Measurements from ENCODE around the gene SNTA1. TPM values are rescaled to one million over a fixed set of nuclear protein-coding genes. Genes with fewer than 3 reads are reported as not detected.

SNTA1 gene
- total and polyA plus RNA-seq, 2 of the 13 experiments (the other 11 are each of a cell fraction or from before 2014, with no cell fraction given) = 16.4 to 18.3 TPM

DNA sequence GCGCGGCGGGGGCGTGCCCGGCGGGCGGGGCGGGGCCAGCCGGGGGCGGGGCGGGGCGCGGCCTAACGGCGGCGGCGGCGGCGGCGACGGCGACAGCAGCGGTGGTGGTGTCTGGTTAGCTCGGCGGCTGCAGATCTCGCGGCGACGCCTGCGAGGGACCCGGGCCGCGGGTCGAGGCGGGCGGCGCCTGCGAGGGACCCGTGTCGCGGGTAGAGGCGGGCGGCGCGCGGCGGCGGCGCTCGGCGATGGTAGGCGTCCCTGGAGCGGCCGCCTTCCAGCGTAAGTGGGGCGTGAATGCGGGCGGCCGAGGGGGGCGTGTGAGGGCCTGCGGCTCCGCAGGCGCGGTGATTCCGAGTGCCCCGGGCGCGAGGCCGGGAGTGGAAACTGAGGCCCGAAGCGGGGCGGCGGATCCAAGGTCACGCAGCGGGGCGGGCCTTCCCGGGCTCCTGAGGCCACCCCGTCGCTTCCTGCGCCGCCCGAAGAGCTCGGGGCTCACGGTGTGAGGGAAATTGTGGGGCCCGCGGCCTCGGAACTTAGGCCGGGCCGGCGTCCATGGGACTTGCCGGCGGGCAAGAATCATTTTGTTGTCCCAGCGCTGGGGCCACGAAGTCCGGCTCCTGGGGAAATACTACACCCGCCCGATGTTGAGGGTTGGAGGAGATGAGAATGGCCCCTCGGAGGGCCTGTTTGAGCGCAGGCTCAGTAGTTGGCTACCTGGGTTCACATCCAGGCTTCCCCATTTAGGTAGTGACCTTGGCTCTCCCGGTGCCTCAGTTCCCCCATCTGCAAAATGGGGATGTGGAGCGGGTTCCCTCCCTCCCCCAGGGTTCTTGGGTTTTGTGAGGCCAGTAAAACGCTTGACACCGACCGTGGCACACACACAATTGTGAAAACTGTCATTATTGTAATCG lies 46.7 kb upstream of the SNTA1 start, which contains the start of gene CBFA2T2 (continued):
- TF ChIP-seq SRSF4 (IDR thresholded peaks at IDR 0.05; ENCODE audit: low read depth, low read length, poor library complexity, severe bottlenecking) = no peak
- TF ChIP-seq ZNF510 (CRISPR knock-in tag; IDR thresholded peaks at IDR 0.05; ENCODE audit: low read depth) = peak; percentile 7; the same call in 1 of the 2 replicates
- TF ChIP-seq, protein P1, sequence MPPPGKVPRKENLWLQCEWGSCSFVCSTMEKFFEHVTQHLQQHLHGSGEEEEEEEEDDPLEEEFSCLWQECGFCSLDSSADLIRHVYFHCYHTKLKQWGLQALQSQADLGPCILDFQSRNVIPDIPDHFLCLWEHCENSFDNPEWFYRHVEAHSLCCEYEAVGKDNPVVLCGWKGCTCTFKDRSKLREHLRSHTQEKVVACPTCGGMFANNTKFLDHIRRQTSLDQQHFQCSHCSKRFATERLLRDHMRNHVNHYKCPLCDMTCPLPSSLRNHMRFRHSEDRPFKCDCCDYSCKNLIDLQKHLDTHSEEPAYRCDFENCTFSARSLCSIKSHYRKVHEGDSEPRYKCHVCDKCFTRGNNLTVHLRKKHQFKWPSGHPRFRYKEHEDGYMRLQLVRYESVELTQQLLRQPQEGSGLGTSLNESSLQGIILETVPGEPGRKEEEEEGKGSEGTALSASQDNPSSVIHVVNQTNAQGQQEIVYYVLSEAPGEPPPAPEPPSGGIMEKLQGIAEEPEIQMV (CRISPR knock-in tag; IDR thresholded peaks at IDR 0.05; ENCODE audit: low read depth) = 0 out of 2 replicates have a peak, but pooled peaks have one; percentile 18
- no peak for TF ChIP-seq PRPF4 (IDR thresholded peaks at IDR 0.05; ENCODE audit: low read depth, low read length, poor library complexity, severe bottlenecking)
- TF ChIP-seq ARNT (IDR thresholded peaks at IDR 0.05) = no peak
- TF ChIP-seq, protein P2, sequence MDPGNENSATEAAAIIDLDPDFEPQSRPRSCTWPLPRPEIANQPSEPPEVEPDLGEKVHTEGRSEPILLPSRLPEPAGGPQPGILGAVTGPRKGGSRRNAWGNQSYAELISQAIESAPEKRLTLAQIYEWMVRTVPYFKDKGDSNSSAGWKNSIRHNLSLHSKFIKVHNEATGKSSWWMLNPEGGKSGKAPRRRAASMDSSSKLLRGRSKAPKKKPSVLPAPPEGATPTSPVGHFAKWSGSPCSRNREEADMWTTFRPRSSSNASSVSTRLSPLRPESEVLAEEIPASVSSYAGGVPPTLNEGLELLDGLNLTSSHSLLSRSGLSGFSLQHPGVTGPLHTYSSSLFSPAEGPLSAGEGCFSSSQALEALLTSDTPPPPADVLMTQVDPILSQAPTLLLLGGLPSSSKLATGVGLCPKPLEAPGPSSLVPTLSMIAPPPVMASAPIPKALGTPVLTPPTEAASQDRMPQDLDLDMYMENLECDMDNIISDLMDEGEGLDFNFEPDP (CRISPR knock-in tag; conservative IDR thresholded peaks at IDR 0.05) = peak; percentile 99
- peak; percentile 50 for TF ChIP-seq NCOA2 (CRISPR knock-in tag; IDR thresholded peaks at IDR 0.05)
- TF ChIP-seq, protein P3, sequence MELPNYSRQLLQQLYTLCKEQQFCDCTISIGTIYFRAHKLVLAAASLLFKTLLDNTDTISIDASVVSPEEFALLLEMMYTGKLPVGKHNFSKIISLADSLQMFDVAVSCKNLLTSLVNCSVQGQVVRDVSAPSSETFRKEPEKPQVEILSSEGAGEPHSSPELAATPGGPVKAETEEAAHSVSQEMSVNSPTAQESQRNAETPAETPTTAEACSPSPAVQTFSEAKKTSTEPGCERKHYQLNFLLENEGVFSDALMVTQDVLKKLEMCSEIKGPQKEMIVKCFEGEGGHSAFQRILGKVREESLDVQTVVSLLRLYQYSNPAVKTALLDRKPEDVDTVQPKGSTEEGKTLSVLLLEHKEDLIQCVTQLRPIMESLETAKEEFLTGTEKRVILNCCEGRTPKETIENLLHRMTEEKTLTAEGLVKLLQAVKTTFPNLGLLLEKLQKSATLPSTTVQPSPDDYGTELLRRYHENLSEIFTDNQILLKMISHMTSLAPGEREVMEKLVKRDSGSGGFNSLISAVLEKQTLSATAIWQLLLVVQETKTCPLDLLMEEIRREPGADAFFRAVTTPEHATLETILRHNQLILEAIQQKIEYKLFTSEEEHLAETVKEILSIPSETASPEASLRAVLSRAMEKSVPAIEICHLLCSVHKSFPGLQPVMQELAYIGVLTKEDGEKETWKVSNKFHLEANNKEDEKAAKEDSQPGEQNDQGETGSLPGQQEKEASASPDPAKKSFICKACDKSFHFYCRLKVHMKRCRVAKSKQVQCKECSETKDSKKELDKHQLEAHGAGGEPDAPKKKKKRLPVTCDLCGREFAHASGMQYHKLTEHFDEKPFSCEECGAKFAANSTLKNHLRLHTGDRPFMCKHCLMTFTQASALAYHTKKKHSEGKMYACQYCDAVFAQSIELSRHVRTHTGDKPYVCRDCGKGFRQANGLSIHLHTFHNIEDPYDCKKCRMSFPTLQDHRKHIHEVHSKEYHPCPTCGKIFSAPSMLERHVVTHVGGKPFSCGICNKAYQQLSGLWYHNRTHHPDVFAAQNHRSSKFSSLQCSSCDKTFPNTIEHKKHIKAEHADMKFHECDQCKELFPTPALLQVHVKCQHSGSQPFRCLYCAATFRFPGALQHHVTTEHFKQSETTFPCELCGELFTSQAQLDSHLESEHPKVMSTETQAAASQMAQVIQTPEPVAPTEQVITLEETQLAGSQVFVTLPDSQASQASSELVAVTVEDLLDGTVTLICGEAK (IDR thresholded peaks at IDR 0.05) = no peak
- TF ChIP-seq, protein P3 (CRISPR knock-in tag; IDR thresholded peaks at IDR 0.05) = peak; percentile 76
- TF ChIP-seq TSC22D2 (CRISPR knock-in tag; IDR thresholded peaks at IDR 0.05; ENCODE audit: borderline replicate concordance) = no peak
- TF ChIP-seq GLI4 (CRISPR knock-in tag; IDR thresholded peaks at IDR 0.05; ENCODE audit: borderline replicate concordance) = peak; percentile 80; the same call in 1 of the 2 replicates
- no peak for TF ChIP-seq ZEB1 (IDR thresholded peaks at IDR 0.05; ENCODE audit: insufficient replicate concordance, low read depth)
- TF ChIP-seq GABPB1 (CRISPR knock-in tag; IDR thresholded peaks at IDR 0.05) = peak; percentile 31; the same call in 1 of the 2 replicates
